MG63 (cell line): ENCODE measurements around the gene GTF2IRD1. TPM values are rescaled to one million over a fixed set of nuclear protein-coding genes. Genes with fewer than 3 reads are reported as not detected.
"Not testable (repeated sequence)": the region's sequence is repeated elsewhere in the genome, so short reads cannot be mapped to it uniquely, and the experiment has no call there.

Experiments
- DNase-seq: peaks from one replicate; pipeline ENCODE4 v3.0.0-alpha.2; 2020
- H3K27me3 ChIP-seq: fragments of 250-450 bp; sonication (Bioruptor Pico); 2 replicates; pipeline ENCODE4 v1.5.1; 2020; ENCODE audit warnings: mild to moderate bottlenecking, moderate library complexity
- H3K36me3 ChIP-seq: fragments of 250-450 bp; sonication (Bioruptor Pico); 2 replicates; pipeline ENCODE4 v1.5.1; 2020; ENCODE audit warnings: mild to moderate bottlenecking, moderate library complexity
- H3K4me3 ChIP-seq: fragments of 250-450 bp; sonication (Bioruptor Pico); 2 replicates; pipeline ENCODE4 v1.5.1; 2020; ENCODE audit warnings: mild to moderate bottlenecking, moderate library complexity
- H3K9me3 ChIP-seq: fragments of 250-450 bp; sonication (Bioruptor Pico); 2 replicates; pipeline ENCODE4 v1.5.1; 2020; ENCODE audit warnings: mild to moderate bottlenecking, moderate library complexity
- total RNA-seq: library from RNA; depleted of rRNA; stranded (reverse); fragments of >200 nt; shearing (Covaris generic); gene quantifications from 2 replicates; pipeline ENCODE4 v1.2.3, GENCODE V29; 2014; ENCODE audit warnings: low replicate concordance; rRNA removed

GTF2IRD1 gene
- total RNA-seq = 9.9 and 12.5 TPM in 2 replicates

GRCh38 chr7:74453322-74454011 is at the start of gene GTF2IRD1:
GTF2IRD1 (plus strand) TSS chr7:74453906; CDS start chr7:74508081, 54,175 bp downstream.
- H3K9me3 ChIP-seq = no peaks in the 10 kb centered on the region
- no peaks in the 10 kb centered on the region for H3K27me3 ChIP-seq
- peak; percentile 91 for DNase-seq

GRCh38 chr7:74404388-74404700 is 49.4 kb upstream of the GTF2IRD1 start:
- no peaks in the 10 kb centered on the region for H3K36me3 ChIP-seq
- no peak overlapping the region for H3K4me3 ChIP-seq
- no peaks in the 10 kb centered on the region for H3K27me3 ChIP-seq
- H3K9me3 ChIP-seq = no peaks in the 10 kb centered on the region
- DNase-seq = no peak

More at GRCh38 chr7:74453322-74454011, at the start of gene GTF2IRD1:
- Histone ChIP-seq H3K36me3 (no peaks in the 10 kb centered on the region), H3K4me3 (peak within 1 kb of the TSS; percentile 63)

- DNase-seq = no peak
- H3K27me3 ChIP-seq = no peaks in the 10 kb centered on the region
Measured at GRCh38 chr7:74404741-74405140, 49.0 kb upstream of the GTF2IRD1 start.

GRCh38 chr7:74405191-74405898 is 48.4 kb upstream of the GTF2IRD1 start:
- Histone ChIP-seq H3K4me3 (no peak overlapping the region), H3K36me3 (no peaks in the 10 kb centered on the region), H3K9me3 (no peaks in the 10 kb centered on the region), H3K27me3 (no peaks in the 10 kb centered on the region)
- DNase-seq = no peak

More at GRCh38 chr7:74404741-74405140, 49.0 kb upstream of the GTF2IRD1 start:
- Histone ChIP-seq H3K9me3 (no peaks in the 10 kb centered on the region), H3K4me3 (no peak overlapping the region), H3K36me3 (no peaks in the 10 kb centered on the region)

GRCh38 chr7:74405899-74406512 is 47.7 kb upstream of the GTF2IRD1 start:
- H3K4me3 ChIP-seq = no peak overlapping the region
- no peaks in the 10 kb centered on the region for H3K9me3 ChIP-seq
- no peak for DNase-seq
- no peaks in the 10 kb centered on the region for H3K27me3 ChIP-seq
- no peaks in the 10 kb centered on the region for H3K36me3 ChIP-seq

- Histone ChIP-seq H3K4me3 (no peak overlapping the region), H3K27me3 (no peaks in the 10 kb centered on the region), H3K9me3 (no peaks in the 10 kb centered on the region), H3K36me3 (no peaks in the 10 kb centered on the region)
- DNase-seq = no peak
Measured at GRCh38 chr7:74407958-74408357, 45.7 kb upstream of the GTF2IRD1 start.

GRCh38 chr7:74409571-74409970 is 44.1 kb upstream of the GTF2IRD1 start:
- Histone ChIP-seq H3K9me3 (no peaks in the 10 kb centered on the region), H3K27me3 (no peaks in the 10 kb centered on the region), H3K4me3 (no peak overlapping the region), H3K36me3 (no peaks in the 10 kb centered on the region)
- DNase-seq = no peak

- H3K9me3 ChIP-seq = no peaks in the 10 kb centered on the region
Measured at GRCh38 chr7:74410772-74411171, 42.9 kb upstream of the GTF2IRD1 start.

GRCh38 chr7:74411571-74411970 is 42.1 kb upstream of the GTF2IRD1 start:
- not testable (repeated sequence) for H3K9me3 ChIP-seq, H3K27me3 ChIP-seq, H3K36me3 ChIP-seq, H3K4me3 ChIP-seq, DNase-seq

More at GRCh38 chr7:74410772-74411171, 42.9 kb upstream of the GTF2IRD1 start:
- H3K27me3 ChIP-seq = no peaks in the 10 kb centered on the region
- no peak for DNase-seq
- no peaks in the 10 kb centered on the region for H3K36me3 ChIP-seq
- H3K4me3 ChIP-seq = no peak overlapping the region

GRCh38 chr7:74412056-74412455 is 41.6 kb upstream of the GTF2IRD1 start:
- H3K27me3 ChIP-seq = no peaks in the 10 kb centered on the region
- H3K9me3 ChIP-seq = no peaks in the 10 kb centered on the region
- H3K4me3 ChIP-seq = no peak overlapping the region
- no peaks in the 10 kb centered on the region for H3K36me3 ChIP-seq
- no peak for DNase-seq

- no peak for DNase-seq
Measured at GRCh38 chr7:74412603-74413002, 41.1 kb upstream of the GTF2IRD1 start.

GRCh38 chr7:74414595-74415333 is 38.9 kb upstream of the GTF2IRD1 start:
- not testable (repeated sequence) for H3K9me3 ChIP-seq, H3K4me3 ChIP-seq, H3K27me3 ChIP-seq, H3K36me3 ChIP-seq, DNase-seq

More at GRCh38 chr7:74412603-74413002, 41.1 kb upstream of the GTF2IRD1 start:
- H3K36me3 ChIP-seq = no peaks in the 10 kb centered on the region
- H3K9me3 ChIP-seq = no peaks in the 10 kb centered on the region
- no peak overlapping the region for H3K4me3 ChIP-seq
- no peaks in the 10 kb centered on the region for H3K27me3 ChIP-seq

- Histone ChIP-seq H3K4me3 (no peak overlapping the region), H3K36me3 (no peaks in the 10 kb centered on the region), H3K9me3 (no peaks in the 10 kb centered on the region), H3K27me3 (no peaks in the 10 kb centered on the region)
- peak; percentile 17 for DNase-seq
Measured at GRCh38 chr7:74417419-74417971, 36.2 kb upstream of the GTF2IRD1 start.

GRCh38 chr7:74418076-74418475 is 35.6 kb upstream of the GTF2IRD1 start:
- Histone ChIP-seq H3K27me3 (no peaks in the 10 kb centered on the region), H3K4me3 (no peak overlapping the region)
- DNase-seq = no peak

GRCh38 chr7:74418538-74418937 is 35.2 kb upstream of the GTF2IRD1 start:
- DNase-seq = no peak
- Histone ChIP-seq H3K4me3 (no peak overlapping the region), H3K36me3 (no peaks in the 10 kb centered on the region), H3K9me3 (no peaks in the 10 kb centered on the region), H3K27me3 (no peaks in the 10 kb centered on the region)

More at GRCh38 chr7:74418076-74418475, 35.6 kb upstream of the GTF2IRD1 start:
- H3K9me3 ChIP-seq = no peaks in the 10 kb centered on the region
- no peaks in the 10 kb centered on the region for H3K36me3 ChIP-seq

- H3K36me3 ChIP-seq, DNase-seq, H3K27me3 ChIP-seq, H3K4me3 ChIP-seq, H3K9me3 ChIP-seq: not testable (repeated sequence)
Measured at GRCh38 chr7:74419232-74419631, 34.5 kb upstream of the GTF2IRD1 start.

- H3K27me3 ChIP-seq = no peaks in the 10 kb centered on the region
- DNase-seq = no peak
- no peaks in the 10 kb centered on the region for H3K36me3 ChIP-seq
- H3K9me3 ChIP-seq = no peaks in the 10 kb centered on the region
- no peak overlapping the region for H3K4me3 ChIP-seq
Measured at GRCh38 chr7:74420006-74420405, 33.7 kb upstream of the GTF2IRD1 start.
